Neural cell (in vitro differentiated cells): ENCODE data around the gene HAUS3.

ENCODE experiments used
- EZH2 ChIP-seq: fragments of 200-600, 300-800 bp; shearing (Covaris generic), sonication (generic); IDR thresholded peaks from 2 replicates; pipeline ENCODE4 v1.6.1; 2014; ENCODE audit warnings: antibody characterized with exemption, low read length, borderline replicate concordance, mild to moderate bottlenecking; ENCODE audit not compliant: insufficient read depth, poor library complexity, severe bottlenecking
- MXI1 ChIP-seq: fragments of 450-650 bp; conservative IDR thresholded peaks from 2 replicates; pipeline ENCODE4 v1.6.1; 2014; ENCODE audit warnings: antibody characterized with exemption, mild to moderate bottlenecking; ENCODE audit not compliant: poor library complexity, severe bottlenecking
- TF ChIP-seq, protein P1 (sequence below): fragments of 450-650 bp; IDR thresholded peaks from 2 replicates; pipeline ENCODE4 v1.5.1; 2014; ENCODE audit warnings: antibody characterized with exemption, mild to moderate bottlenecking, moderate library complexity; ENCODE audit not compliant: poor library complexity, severe bottlenecking
- TF ChIP-seq, protein P2 (sequence below): IDR thresholded peaks from 2 replicates; pipeline ENCODE4 v1.6.1; 2012; ENCODE audit warnings: borderline replicate concordance

- TF ChIP-seq, protein P1, sequence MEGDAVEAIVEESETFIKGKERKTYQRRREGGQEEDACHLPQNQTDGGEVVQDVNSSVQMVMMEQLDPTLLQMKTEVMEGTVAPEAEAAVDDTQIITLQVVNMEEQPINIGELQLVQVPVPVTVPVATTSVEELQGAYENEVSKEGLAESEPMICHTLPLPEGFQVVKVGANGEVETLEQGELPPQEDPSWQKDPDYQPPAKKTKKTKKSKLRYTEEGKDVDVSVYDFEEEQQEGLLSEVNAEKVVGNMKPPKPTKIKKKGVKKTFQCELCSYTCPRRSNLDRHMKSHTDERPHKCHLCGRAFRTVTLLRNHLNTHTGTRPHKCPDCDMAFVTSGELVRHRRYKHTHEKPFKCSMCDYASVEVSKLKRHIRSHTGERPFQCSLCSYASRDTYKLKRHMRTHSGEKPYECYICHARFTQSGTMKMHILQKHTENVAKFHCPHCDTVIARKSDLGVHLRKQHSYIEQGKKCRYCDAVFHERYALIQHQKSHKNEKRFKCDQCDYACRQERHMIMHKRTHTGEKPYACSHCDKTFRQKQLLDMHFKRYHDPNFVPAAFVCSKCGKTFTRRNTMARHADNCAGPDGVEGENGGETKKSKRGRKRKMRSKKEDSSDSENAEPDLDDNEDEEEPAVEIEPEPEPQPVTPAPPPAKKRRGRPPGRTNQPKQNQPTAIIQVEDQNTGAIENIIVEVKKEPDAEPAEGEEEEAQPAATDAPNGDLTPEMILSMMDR, result no peak
- no peak for TF ChIP-seq MXI1
- TF ChIP-seq EZH2, result no peak
- TF ChIP-seq, protein P2, sequence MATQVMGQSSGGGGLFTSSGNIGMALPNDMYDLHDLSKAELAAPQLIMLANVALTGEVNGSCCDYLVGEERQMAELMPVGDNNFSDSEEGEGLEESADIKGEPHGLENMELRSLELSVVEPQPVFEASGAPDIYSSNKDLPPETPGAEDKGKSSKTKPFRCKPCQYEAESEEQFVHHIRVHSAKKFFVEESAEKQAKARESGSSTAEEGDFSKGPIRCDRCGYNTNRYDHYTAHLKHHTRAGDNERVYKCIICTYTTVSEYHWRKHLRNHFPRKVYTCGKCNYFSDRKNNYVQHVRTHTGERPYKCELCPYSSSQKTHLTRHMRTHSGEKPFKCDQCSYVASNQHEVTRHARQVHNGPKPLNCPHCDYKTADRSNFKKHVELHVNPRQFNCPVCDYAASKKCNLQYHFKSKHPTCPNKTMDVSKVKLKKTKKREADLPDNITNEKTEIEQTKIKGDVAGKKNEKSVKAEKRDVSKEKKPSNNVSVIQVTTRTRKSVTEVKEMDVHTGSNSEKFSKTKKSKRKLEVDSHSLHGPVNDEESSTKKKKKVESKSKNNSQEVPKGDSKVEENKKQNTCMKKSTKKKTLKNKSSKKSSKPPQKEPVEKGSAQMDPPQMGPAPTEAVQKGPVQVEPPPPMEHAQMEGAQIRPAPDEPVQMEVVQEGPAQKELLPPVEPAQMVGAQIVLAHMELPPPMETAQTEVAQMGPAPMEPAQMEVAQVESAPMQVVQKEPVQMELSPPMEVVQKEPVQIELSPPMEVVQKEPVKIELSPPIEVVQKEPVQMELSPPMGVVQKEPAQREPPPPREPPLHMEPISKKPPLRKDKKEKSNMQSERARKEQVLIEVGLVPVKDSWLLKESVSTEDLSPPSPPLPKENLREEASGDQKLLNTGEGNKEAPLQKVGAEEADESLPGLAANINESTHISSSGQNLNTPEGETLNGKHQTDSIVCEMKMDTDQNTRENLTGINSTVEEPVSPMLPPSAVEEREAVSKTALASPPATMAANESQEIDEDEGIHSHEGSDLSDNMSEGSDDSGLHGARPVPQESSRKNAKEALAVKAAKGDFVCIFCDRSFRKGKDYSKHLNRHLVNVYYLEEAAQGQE, result no peak
Observed at GRCh38 chr4:2272026-2272827, 30.3 kb upstream of the HAUS3 start.
